Fibroblast of pulmonary artery (primary cell): ENCODE results near the gene CRY1.

Source experiments
- DNase-seq: peaks from one replicate; pipeline ENCODE4 v3.0.0-alpha.2; 2010; ENCODE audit warnings: low read depth
- H3K4me3 ChIP-seq: replicated peaks from 2 replicates; pipeline ENCODE4 v1.5.1; 2011; ENCODE audit warnings: low read depth, mild to moderate bottlenecking, control low read depth, low read length, moderate library complexity
- CTCF ChIP-seq: IDR thresholded peaks from 2 replicates; pipeline ENCODE4 v1.5.1; 2011; ENCODE audit warnings: mild to moderate bottlenecking, control low read depth, low read length, inconsistent platforms; ENCODE audit errors: missing control alignments

Gene CRY1

GRCh38 chr12:107035733-107036132 lies 57.6 kb downstream of the CRY1 start:
- no peak for TF ChIP-seq CTCF
- DNase-seq: no peak

GRCh38 chr12:107033758-107034739 lies 59.3 kb downstream of the CRY1 start:
- peak; percentile 17 for DNase-seq
- no peak overlapping the region for H3K4me3 ChIP-seq
- TF ChIP-seq CTCF: no peak

More at GRCh38 chr12:107035733-107036132, 57.6 kb downstream of the CRY1 start:
- no peak overlapping the region for H3K4me3 ChIP-seq

- no peak for TF ChIP-seq CTCF
- H3K4me3 ChIP-seq: no peak overlapping the region
- no peak for DNase-seq
These were observed 61.1 kb downstream of the CRY1 start for GRCh38 chr12:107032266-107032665.

- DNase-seq: no peak
- TF ChIP-seq CTCF: no peak
- H3K4me3 ChIP-seq: no peak overlapping the region
These were observed 62.3 kb downstream of the CRY1 start for GRCh38 chr12:107031061-107031460.

- TF ChIP-seq CTCF: no peak
- H3K4me3 ChIP-seq: no peak overlapping the region
- DNase-seq: no peak
These were observed 64.3 kb downstream of the CRY1 start for GRCh38 chr12:107029081-107029480.

- H3K4me3 ChIP-seq: no peak overlapping the region
- DNase-seq: peak; percentile 97
- no peak for TF ChIP-seq CTCF
These were observed 65.7 kb downstream of the CRY1 start for GRCh38 chr12:107027636-107028053.
